A549 (cell line): ENCODE results near the gene CUL9. TPM values are rescaled to one million over a fixed set of nuclear protein-coding genes. Genes with fewer than 3 reads are reported as not detected.
A peak's percentile ranks its signal among the peaks of the same experiment; 100 is the strongest.

Experiments
- ATAC-seq, 2 experiments: fragments of 200-7000 bp in 1 of 2; fragments of >200 bp in 1 of 2; cut with Nextera tagmentation in 1 of 2; cut with Tn5 transposase in 1 of 2; 3 replicates each; pipeline versions ENCODE4 v1.8.0 to v1.9.1; 2018 to 2020; ENCODE audit warnings: mild to moderate bottlenecking in 1 of 2, moderate library complexity in 1 of 2
- CTCF ChIA-PET: fragments of 300-600 bp; sonication (Branson Sonifier 250); formaldehyde crosslinking; extraction: SDS; loops from one replicate; lab custom pipeline; 2021; ENCODE audit warnings: antibody characterized with exemption, inconsistent platforms; lab: Yijun Ruan, JAX
- POLR2A ChIA-PET: fragments of 350-600 bp; formaldehyde crosslinking; extraction: SDS; loops from one replicate; lab custom pipeline; 2021; ENCODE audit warnings: antibody characterized with exemption, inconsistent platforms; lab: Yijun Ruan, JAX
- DNase-seq, 2 experiments: peaks; one replicate each; pipeline versions ENCODE4 v3.0.0 to v3.0.0-alpha.2; 2011 to 2016; ENCODE audit warnings: low read depth in 1 of 2, low spot score in 1 of 2
- FAIRE-seq: peaks from 2 replicates; lab custom pipeline; 2011; peaks lifted over from hg19 to GRCh38; lab: Jason Lieb, UNC
- H3K27ac ChIP-seq, 2 experiments: fragments of >200 bp; sonication (Bioruptor Twin); formaldehyde crosslinking; 3 replicates each; pipeline ENCODE4 v1.5.1; 2016 to 2017
- H3K4me1 ChIP-seq: fragments of >200 bp; sonication (Bioruptor Twin); formaldehyde crosslinking; 3 replicates; pipeline ENCODE4 v1.6.1; 2016
- H3K4me2 ChIP-seq: fragments of >200 bp; sonication (Bioruptor Twin); formaldehyde crosslinking; 3 replicates; pipeline ENCODE4 v1.6.1; 2016
- H3K4me3 ChIP-seq: fragments of >200 bp; sonication (Bioruptor Twin); formaldehyde crosslinking; 3 replicates; pipeline ENCODE4 v1.5.1; 2016
- H3K9me3 ChIP-seq: fragments of >200 bp; sonication (Bioruptor Twin); formaldehyde crosslinking; 3 replicates; pipeline ENCODE4 v1.6.1; 2016
- ATOH8 ChIP-seq: fragments of 250-450 bp; sonication (Bioruptor Pico); IDR thresholded peaks from 2 replicates; pipeline ENCODE4 v1.5.0; 2020; ENCODE audit warnings: low read depth, mild to moderate bottlenecking, moderate library complexity
- CBX2 ChIP-seq: fragments of 200-600 bp; sonication (generic); IDR thresholded peaks from 2 replicates; pipeline ENCODE4 v1.6.1; 2016; ENCODE audit warnings: low read depth, mild to moderate bottlenecking, borderline replicate concordance
- CEBPB ChIP-seq, 2 experiments: fragments of >200 bp in 1 of 2; sonication (Bioruptor Twin) in 1 of 2; formaldehyde crosslinking in 1 of 2; IDR thresholded peaks; 2 replicates each; pipeline ENCODE4 v1.6.1; 2012 to 2016
- CHD4 ChIP-seq: fragments of 200-600 bp; sonication (generic); IDR thresholded peaks from 2 replicates; pipeline ENCODE4 v1.6.1; 2016; ENCODE audit warnings: antibody characterized with exemption, mild to moderate bottlenecking, borderline replicate concordance
- ELK1 ChIP-seq: fragments of 150-350 bp; IDR thresholded peaks from 2 replicates; pipeline ENCODE4 v1.6.1; 2014; ENCODE audit warnings: low read depth, mild to moderate bottlenecking, low read length
- HDAC2 ChIP-seq: fragments of 200-600 bp; sonication (generic); IDR thresholded peaks from 2 replicates; pipeline ENCODE4 v1.6.1; 2016
- HEYL ChIP-seq: fragments of 250-450 bp; sonication (Bioruptor Pico); IDR thresholded peaks from 2 replicates; pipeline ENCODE4 v1.8.0; 2021; ENCODE audit warnings: mild to moderate bottlenecking, moderate library complexity
- HMGXB4 ChIP-seq: fragments of 250-450 bp; sonication (Bioruptor Pico); IDR thresholded peaks from 2 replicates; pipeline ENCODE4 v1.5.0; 2021; ENCODE audit warnings: mild to moderate bottlenecking, moderate library complexity, borderline replicate concordance
- HOXB13 ChIP-seq: fragments of 250-450 bp; sonication (Bioruptor Pico); IDR thresholded peaks from 2 replicates; pipeline ENCODE4 v1.5.0; 2020; ENCODE audit warnings: low read depth, mild to moderate bottlenecking, moderate library complexity
- HOXB5 ChIP-seq: fragments of 250-450 bp; sonication (Bioruptor Pico); IDR thresholded peaks from 2 replicates; pipeline ENCODE4 v1.5.0; 2020; ENCODE audit warnings: mild to moderate bottlenecking, moderate library complexity
- KDM1A ChIP-seq: fragments of 200-600 bp; sonication (generic); IDR thresholded peaks from 2 replicates; pipeline ENCODE4 v1.6.1; 2016; ENCODE audit warnings: low read depth, mild to moderate bottlenecking
- KDM5A ChIP-seq: fragments of 200-600 bp; sonication (generic); IDR thresholded peaks from 2 replicates; pipeline ENCODE4 v1.6.1; 2016; ENCODE audit warnings: antibody characterized with exemption, mild to moderate bottlenecking
- MAFK ChIP-seq: fragments of 450-650 bp; IDR thresholded peaks from 2 replicates; pipeline ENCODE4 v1.6.1; 2014; ENCODE audit not compliant: partially characterized antibody
- MAZ ChIP-seq: fragments of 150-350 bp; IDR thresholded peaks from 2 replicates; pipeline ENCODE4 v1.6.1; 2014; ENCODE audit warnings: antibody characterized with exemption, low read depth, low read length, borderline replicate concordance
- MYC ChIP-seq: IDR thresholded peaks from 2 replicates; pipeline ENCODE4 v1.6.1; 2012; ENCODE audit warnings: mild to moderate bottlenecking, inconsistent platforms, low read length, improper control_type of control experiment, borderline replicate concordance
- NFE2L2 ChIP-seq: fragments of 150-350 bp; conservative IDR thresholded peaks from 2 replicates; pipeline ENCODE4 v1.6.1; 2014; ENCODE audit warnings: low read length
- NR3C1 ChIP-seq: fragments of >200 bp; sonication (Bioruptor Twin); formaldehyde crosslinking; IDR thresholded peaks from 3 replicates; pipeline ENCODE4 v1.6.1; 2017
- RAD21 ChIP-seq, 2 experiments: fragments of >200 bp in 1 of 2; sonication (Bioruptor Twin) in 1 of 2; formaldehyde crosslinking in 1 of 2; IDR thresholded peaks in 1 of 2; conservative IDR thresholded peaks in 1 of 2; 2 replicates in 1 of 2; 3 replicates in 1 of 2; pipeline ENCODE4 v1.6.1; 2012 to 2018; ENCODE audit warnings: inconsistent platforms in 1 of 2
- RARB ChIP-seq: fragments of 250-450 bp; sonication (Bioruptor Pico); IDR thresholded peaks from 2 replicates; pipeline ENCODE4 v1.8.0; 2021; ENCODE audit warnings: mild to moderate bottlenecking, moderate library complexity
- SREBF2 ChIP-seq: fragments of 450-650 bp; IDR thresholded peaks from 2 replicates; pipeline ENCODE4 v1.6.1; 2014; ENCODE audit warnings: mild to moderate bottlenecking, moderate library complexity
- ZC3H11A ChIP-seq: fragments of 450-650 bp; IDR thresholded peaks from 2 replicates; pipeline ENCODE4 v1.6.1; 2014; ENCODE audit warnings: antibody characterized with exemption, mild to moderate bottlenecking
- WGBS: methylation state at CpG from one replicate; pipeline ENCODE4 v1.1.6; 2017; ENCODE audit errors: missing lambda C conversion rate; 5-methylcytosine and 5-hydroxymethylcytosine counted together
- polyA plus RNA-seq, 4 experiments: library from polyadenylated mRNA; depleted of rRNA in 3 of 4; stranded (reverse); fragments of >200 nt; fragmentation: RNase III in 1 of 4; extraction: RNeasy Plus Mini Kit Qiagen cat#74134 plus additional on column Dnase treatment in 1 of 4; gene quantifications; 2 replicates in 3 of 4; 3 replicates in 1 of 4; pipeline ENCODE4 v1.2.3, GENCODE V29; 2011 to 2017
- TF ChIP-seq, protein P1 (sequence below): fragments of >200 bp; sonication (Bioruptor Twin); formaldehyde crosslinking; IDR thresholded peaks from 3 replicates; pipeline ENCODE4 v1.6.1; 2016
- TF ChIP-seq, protein P2 (sequence below): IDR thresholded peaks from 2 replicates; pipeline ENCODE4 v1.6.1; 2012
- TF ChIP-seq, protein P3 (sequence below): IDR thresholded peaks from 2 replicates; pipeline ENCODE4 v1.6.1; 2012; ENCODE audit warnings: low read depth, borderline replicate concordance

CUL9 gene
- polyA plus RNA-seq, 2 of the 4 experiments (the other 2 are of a cell fraction), result 11.3 to 12.5 TPM

DNA sequence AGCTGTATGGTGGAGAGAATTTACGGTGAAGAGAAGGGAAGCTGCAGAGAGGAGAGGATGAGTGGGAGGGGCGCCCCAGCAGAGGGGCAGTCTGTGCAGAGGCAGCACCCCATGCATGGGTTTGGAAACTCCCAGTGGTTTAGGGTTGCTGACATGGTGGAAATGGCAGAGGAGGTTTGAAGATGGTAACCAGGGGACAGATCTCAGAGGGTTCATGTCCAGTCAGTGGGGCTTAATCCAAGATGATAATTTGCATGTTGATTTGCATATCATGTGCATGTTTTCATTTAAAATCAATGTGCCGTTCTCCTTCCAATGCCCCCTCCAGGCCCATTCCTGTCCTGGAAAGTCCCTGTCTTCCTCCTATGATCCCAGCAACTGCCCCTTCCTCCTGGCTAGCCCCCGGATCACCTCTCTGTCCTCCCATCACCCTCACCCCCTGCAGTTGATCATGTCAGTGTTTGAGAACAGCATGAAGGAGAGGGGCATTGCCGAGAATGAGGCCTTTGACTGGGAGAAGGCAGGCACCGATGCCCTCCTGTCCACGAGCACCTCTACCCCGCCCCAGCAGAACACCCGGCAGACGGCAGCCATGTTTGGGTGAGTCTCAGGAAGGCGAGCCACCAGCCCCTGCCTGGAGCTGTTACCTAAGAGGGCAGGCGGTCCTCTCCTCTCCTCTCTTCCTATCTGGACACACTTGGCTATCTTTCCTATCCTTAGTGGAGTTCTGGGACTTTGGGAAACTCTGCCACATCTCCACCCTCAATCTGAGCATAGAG lies 75.6 kb downstream of the CUL9 start:
- FAIRE-seq, result no peak
- Histone ChIP-seq H3K4me2 (no peak overlapping the region), H3K4me1 (no peaks in the 10 kb centered on the region), H3K27ac (no peak overlapping the region), H3K4me3 (no peak overlapping the region), H3K9me3 (no peaks in the 10 kb centered on the region)
- no peak for DNase-seq
- ATAC-seq, result no peak
- WGBS, result 73% methylated on average over 11 of the region's 12 CpGs
- TF ChIP-seq NFE2L2 (no peak), ELK1 (no peak), CBX2 (no peak), HOXB13 (no peak), ATOH8 (CRISPR knock-in tag) (no peak), RARB (CRISPR knock-in tag) (no peak), CHD4 (no peak), MAZ (no peak), HDAC2 (no peak), KDM1A (no peak)
- TF ChIP-seq, protein P1, sequence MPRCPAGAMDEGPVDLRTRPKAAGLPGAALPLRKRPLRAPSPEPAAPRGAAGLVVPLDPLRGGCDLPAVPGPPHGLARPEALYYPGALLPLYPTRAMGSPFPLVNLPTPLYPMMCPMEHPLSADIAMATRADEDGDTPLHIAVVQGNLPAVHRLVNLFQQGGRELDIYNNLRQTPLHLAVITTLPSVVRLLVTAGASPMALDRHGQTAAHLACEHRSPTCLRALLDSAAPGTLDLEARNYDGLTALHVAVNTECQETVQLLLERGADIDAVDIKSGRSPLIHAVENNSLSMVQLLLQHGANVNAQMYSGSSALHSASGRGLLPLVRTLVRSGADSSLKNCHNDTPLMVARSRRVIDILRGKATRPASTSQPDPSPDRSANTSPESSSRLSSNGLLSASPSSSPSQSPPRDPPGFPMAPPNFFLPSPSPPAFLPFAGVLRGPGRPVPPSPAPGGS, result no peak
- ChIA-PET CTCF (interaction anchor here (0.7 to 1.4 kb wide), 2 partner anchors 25 to 29 kb away, joined by 3 read pairs; partner anchors contain the start of gene DNPH1), POLR2A (no interaction called here)

DNA sequence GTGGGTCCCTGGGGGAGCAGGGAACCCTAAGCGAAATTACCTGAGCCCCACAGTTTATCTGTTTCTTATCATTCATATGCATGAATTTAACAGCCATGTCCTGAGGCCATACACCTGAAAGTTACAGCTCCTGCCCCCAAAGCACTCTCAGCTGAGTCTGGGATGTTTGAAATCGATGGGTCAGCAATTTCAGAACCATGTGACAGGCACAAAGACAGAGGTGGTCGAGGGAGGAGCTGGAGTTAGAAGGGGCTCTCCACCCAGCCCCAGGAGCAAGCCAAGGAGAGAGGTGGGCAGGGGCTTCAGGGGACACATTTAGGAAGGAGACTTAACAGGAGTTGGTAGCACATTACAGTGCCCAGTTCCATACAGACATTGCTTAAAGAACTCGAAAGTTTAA lies 76.2 kb downstream of the CUL9 start:
- ATAC-seq (no peak), FAIRE-seq (no peak), DNase-seq (no peak)
- ChIA-PET CTCF (interaction anchor here (0.7 to 1.4 kb wide), 2 partner anchors 25 to 29 kb away, joined by 3 read pairs; partner anchors contain the start of gene DNPH1), POLR2A (no interaction called here)
- 23% methylated on average over 4 of the region's 4 CpGs for WGBS
- Histone ChIP-seq H3K4me2 (no peak overlapping the region), H3K4me1 (no peaks in the 10 kb centered on the region), H3K4me3 (no peak overlapping the region), H3K9me3 (no peaks in the 10 kb centered on the region), H3K27ac (no peak overlapping the region)
- TF ChIP-seq NR3C1, result no peak
- no peak for TF ChIP-seq KDM5A
- TF ChIP-seq MAFK, result peak; percentile 86

- CTCF ChIA-PET, result interaction anchor here (1.4 to 3.1 kb wide), 4 partner anchors 30 to 248 kb away, joined by 3 to 18 read pairs (median 5); partner anchors contain the start of gene DNPH1
- 81% methylated on average over 17 of the region's 30 CpGs for WGBS
- no peak for ATAC-seq
- POLR2A ChIA-PET, result no interaction called here
- FAIRE-seq, result no peak
- Histone ChIP-seq H3K9me3 (no peaks in the 10 kb centered on the region), H3K4me1 (no peaks in the 10 kb centered on the region), H3K27ac (no peak overlapping the region), H3K4me2 (no peak overlapping the region), H3K4me3 (no peak overlapping the region)
- no peak for DNase-seq
- TF ChIP-seq, protein P2, sequence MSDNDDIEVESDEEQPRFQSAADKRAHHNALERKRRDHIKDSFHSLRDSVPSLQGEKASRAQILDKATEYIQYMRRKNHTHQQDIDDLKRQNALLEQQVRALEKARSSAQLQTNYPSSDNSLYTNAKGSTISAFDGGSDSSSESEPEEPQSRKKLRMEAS, result no peak
- no peak for TF ChIP-seq HOXB13
- TF ChIP-seq ZC3H11A, result no peak
- TF ChIP-seq MYC, result no peak
- TF ChIP-seq HOXB5, result no peak
- TF ChIP-seq HEYL (CRISPR knock-in tag), result no peak
- no peak for TF ChIP-seq SREBF2
- TF ChIP-seq CHD4, result no peak
- TF ChIP-seq KDM5A, result no peak
- TF ChIP-seq, protein P3, sequence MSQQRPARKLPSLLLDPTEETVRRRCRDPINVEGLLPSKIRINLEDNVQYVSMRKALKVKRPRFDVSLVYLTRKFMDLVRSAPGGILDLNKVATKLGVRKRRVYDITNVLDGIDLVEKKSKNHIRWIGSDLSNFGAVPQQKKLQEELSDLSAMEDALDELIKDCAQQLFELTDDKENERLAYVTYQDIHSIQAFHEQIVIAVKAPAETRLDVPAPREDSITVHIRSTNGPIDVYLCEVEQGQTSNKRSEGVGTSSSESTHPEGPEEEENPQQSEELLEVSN, result no peak
- no peak for TF ChIP-seq MAZ
- TF ChIP-seq HMGXB4 (CRISPR knock-in tag), result no peak
- TF ChIP-seq CEBPB (IDR thresholded peaks at IDR 0.05), result no peak
- TF ChIP-seq ELK1, result no peak
- TF ChIP-seq RAD21 (conservative IDR thresholded peaks at IDR 0.05 in 1 of 2, IDR thresholded peaks at IDR 0.05 in 1 of 2), result no peak
Observed at GRCh38 chr6:43258807-43259686, 77.1 kb downstream of the CUL9 start.
